Glomerular endothelial cell (primary cell): Measurements from ENCODE around the gene NHLH2. TPM values are rescaled to one million over a fixed set of nuclear protein-coding genes. Genes with fewer than 3 reads are reported as not detected.

Source experiments
- DNase-seq: peaks from one replicate; pipeline ENCODE4 v3.0.0-alpha.2; 2011; ENCODE audit warnings: low read depth, low spot score; ENCODE audit errors: extremely low read depth
- total RNA-seq: library from RNA; depleted of rRNA; stranded (reverse); fragments of >200 nt; gene quantifications from 2 replicates; pipeline ENCODE4 v1.2.3, GENCODE V29; 2015

NHLH2 gene
- total RNA-seq, 1 donor from 2014 or later: not detected

- DNase-seq: no peak
Measured at GRCh38 chr1:115809076-115809475, 31.9 kb downstream of the NHLH2 start.

GRCh38 chr1:115807723-115808122, 33.2 kb downstream of the NHLH2 start:
- DNase-seq: peak; percentile 48

DNA sequence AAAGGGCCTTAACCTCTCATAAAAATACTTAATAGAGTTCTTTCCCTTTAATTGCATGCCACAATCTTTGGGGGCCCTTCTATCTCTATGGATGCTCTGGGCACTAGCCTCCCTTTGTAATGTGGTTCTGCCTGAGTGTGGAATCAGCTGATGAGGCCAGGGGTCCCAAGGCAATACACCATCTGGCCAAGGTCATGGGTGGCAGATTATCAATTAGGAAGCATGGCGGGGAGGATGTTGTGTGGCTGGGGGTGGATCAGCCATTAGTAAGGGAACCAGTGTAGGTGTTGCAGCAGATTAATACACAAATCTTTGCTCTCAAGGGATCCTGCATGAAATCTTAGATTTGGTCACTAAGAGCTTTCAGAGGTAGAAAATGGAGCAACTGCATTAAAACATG, 35.3 kb downstream of the NHLH2 start:
- no peak for DNase-seq

- DNase-seq: no peak
Measured at GRCh38 chr1:115802416-115802815, 38.5 kb downstream of the NHLH2 start.

DNA sequence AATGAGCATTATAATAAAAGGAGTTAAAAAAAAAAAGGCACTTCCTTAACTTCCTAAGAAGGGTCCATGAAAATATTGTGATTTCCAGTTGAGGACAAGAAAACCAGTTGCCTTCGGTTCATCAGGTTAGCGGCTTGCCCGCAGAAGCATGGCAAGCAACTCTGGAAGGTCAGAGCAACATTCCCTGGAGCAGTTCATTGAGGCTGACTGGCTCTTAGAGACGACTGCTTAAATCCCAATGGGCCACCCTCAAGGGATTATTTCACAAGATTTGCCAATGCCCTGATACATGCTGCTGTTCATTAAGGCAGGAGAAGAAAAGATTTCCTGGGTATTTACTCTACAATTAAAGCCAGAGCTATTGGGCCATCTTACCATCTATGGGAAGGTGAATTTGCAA, 43.4 kb downstream of the NHLH2 start:
- DNase-seq: no peak

DNA sequence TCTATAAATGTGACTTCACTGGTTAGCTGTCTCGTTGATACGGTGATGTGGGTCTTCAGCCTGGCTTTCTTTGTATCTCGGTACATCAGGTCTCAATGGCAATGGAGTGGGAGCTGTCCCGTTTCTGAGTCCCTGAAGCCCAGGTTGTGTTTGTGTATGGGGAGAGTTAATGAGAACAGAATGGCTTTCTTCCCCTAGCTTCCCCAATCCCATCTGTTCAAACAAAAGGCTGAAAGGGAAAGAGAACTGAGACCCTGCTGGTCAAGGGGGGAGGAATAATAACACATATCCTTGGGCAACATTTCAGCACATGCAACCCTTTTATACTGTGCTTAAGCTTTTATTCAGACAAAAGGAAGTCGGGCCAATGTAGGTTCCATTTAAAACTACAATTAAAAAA, 44.0 kb downstream of the NHLH2 start:
- no peak for DNase-seq

DNA sequence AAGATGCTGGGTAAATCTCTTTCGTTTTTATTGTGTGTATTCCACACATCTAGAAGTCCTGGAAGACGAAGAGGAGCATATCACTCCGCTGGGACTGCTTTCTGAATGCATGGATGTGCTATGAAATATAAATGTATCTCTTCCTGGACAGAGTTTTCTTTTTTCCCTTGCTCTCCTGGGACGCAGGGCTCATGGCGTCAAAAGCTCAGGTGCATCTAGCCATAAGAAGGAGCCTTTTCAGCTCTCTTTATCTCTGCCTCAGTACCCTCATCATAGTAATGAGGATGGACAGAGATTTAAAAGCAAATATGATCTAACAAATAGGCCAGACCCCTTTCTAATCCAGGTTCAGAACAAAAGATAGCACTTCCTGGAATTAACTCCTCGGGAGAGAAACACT, 44.9 kb downstream of the NHLH2 start:
- no peak for DNase-seq

GRCh38 chr1:115794976-115795639, 45.8 kb downstream of the NHLH2 start:
- no peak for DNase-seq

DNA sequence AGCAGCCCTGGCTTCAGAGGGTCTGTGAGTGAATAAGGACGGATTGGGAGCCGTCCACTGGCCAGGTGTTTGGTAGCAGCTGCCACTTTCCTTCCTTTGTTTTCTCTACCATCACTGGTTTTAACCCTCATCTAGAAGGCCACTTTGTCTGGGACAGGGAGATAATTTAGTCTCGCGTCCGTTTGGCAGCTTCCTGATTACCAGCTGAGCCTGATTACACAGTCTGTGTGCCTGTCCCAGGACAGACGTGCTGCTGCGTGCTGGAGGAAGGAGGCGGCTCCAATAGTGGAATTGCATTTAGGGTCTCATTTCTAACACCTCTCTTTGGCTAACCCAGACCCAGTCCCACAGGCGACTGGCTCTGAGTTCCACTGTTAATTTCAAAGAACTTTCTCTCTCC, 47.8 kb downstream of the NHLH2 start:
- DNase-seq: no peak

- DNase-seq: no peak
Measured at GRCh38 chr1:115791816-115792215, 49.1 kb downstream of the NHLH2 start.

DNA sequence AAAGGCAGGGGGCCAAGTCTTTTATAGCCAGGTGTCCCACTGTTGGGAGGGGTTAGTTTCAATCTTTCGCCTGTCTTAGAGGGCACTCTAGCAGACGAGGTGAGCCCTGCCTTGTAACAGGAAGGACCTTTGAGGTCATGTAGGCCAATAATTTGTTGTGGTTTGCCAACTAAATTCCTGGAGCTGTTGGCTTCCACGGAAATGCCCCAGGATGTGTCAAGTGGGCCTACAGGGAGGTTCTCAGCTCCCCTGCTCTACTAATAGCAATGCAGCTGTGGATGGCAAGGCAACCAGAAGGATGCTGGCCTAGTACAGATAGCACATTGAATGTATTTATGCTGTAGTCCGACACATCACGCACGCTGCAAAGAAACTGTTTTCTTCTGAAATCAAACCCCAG, 50.1 kb downstream of the NHLH2 start:
- DNase-seq: no peak

DNA sequence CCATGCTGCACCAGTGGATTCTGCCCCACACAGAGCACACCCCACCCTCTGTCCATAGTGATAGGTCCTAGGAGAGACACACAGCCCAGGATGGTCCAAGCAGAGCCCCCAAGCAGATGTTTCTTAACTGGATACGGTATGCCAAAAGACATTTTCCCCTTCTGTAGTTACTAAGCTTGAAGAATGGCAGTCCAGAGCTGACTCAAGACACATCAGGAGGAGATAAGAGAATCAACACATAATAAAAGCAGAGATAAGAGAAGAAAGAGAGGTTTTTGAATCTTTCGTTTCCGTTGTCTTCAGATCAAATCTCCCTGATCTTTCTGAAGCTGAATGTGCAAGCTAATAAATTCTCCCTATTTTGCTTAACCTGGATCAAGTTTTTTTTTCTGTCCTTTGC, 50.6 kb downstream of the NHLH2 start:
- no peak for DNase-seq

Other genes with a start within 250 kb of the NHLH2 start
- 14.3 and 18.4 TPM in 2 replicates for gene VANGL1, start 199.2 kb downstream of the NHLH2 start, total RNA-seq
- gene CASQ2, start 72.4 kb downstream of the NHLH2 start, total RNA-seq: not detected in 2 replicates
- under 0.01 and 0.10 TPM in 2 replicates for gene SLC22A15, start 135.4 kb upstream of the NHLH2 start, total RNA-seq